KMS-11 (cell line): ENCODE data around the gene TAB2.
"Not testable (repeated sequence)": the region's sequence is repeated elsewhere in the genome, so short reads cannot be mapped to it uniquely, and the experiment has no call there.

Source experiments
- H2AFZ ChIP-seq: fragments of 200-600 bp; sonication (generic); 2 replicates; pipeline ENCODE4 v1.6.1; 2016; ENCODE audit warnings: antibody characterized with exemption, mixed run types, low read depth
- H3K27ac ChIP-seq: fragments of 200-600 bp; sonication (generic); 2 replicates; pipeline ENCODE4 v1.6.1; 2016; ENCODE audit warnings: mild to moderate bottlenecking, mixed run types
- H3K27me3 ChIP-seq: fragments of 200-600 bp; sonication (generic); 2 replicates; pipeline ENCODE4 v1.6.1; 2017; ENCODE audit warnings: mild to moderate bottlenecking, low read depth, mixed run types, moderate library complexity; ENCODE audit not compliant: insufficient read depth
- H3K36me3 ChIP-seq: fragments of 200-600 bp; sonication (generic); 2 replicates; pipeline ENCODE4 v1.6.1; 2017; ENCODE audit warnings: mild to moderate bottlenecking, mixed run types; ENCODE audit not compliant: insufficient read depth
- H3K4me1 ChIP-seq: fragments of 200-600 bp; sonication (generic); 2 replicates; pipeline ENCODE4 v1.6.1; 2016; ENCODE audit warnings: mild to moderate bottlenecking, low read depth, mixed run types; ENCODE audit not compliant: poor library complexity, severe bottlenecking
- H3K4me2 ChIP-seq: fragments of 200-600 bp; sonication (generic); 2 replicates; pipeline ENCODE4 v1.7.0; 2016; ENCODE audit warnings: mild to moderate bottlenecking, mixed run types
- H3K4me3 ChIP-seq: fragments of 200-600 bp; sonication (generic); IDR thresholded peaks from 2 replicates; pipeline ENCODE4 v1.6.1; 2017; ENCODE audit warnings: low read depth, low read length, mixed read lengths; ENCODE audit not compliant: insufficient read depth
- H3K79me2 ChIP-seq: fragments of 200-600 bp; sonication (generic); 2 replicates; pipeline ENCODE4 v1.6.1; 2016; ENCODE audit warnings: low read depth, mixed run types; ENCODE audit not compliant: insufficient read depth
- H3K9ac ChIP-seq: fragments of 200-600 bp; sonication (generic); 2 replicates; pipeline ENCODE4 v1.6.1; 2016; ENCODE audit warnings: mild to moderate bottlenecking, mixed run types
- H4K20me1 ChIP-seq: fragments of 200-600 bp; sonication (generic); 2 replicates; pipeline ENCODE4 v1.6.1; 2016; ENCODE audit warnings: mild to moderate bottlenecking, mixed run types; ENCODE audit not compliant: insufficient read depth
- TF ChIP-seq, protein P1 (sequence below): fragments of 200-600 bp; sonication (generic); conservative IDR thresholded peaks from 2 replicates; pipeline ENCODE4 v1.6.1; 2017; ENCODE audit warnings: low read depth, mild to moderate bottlenecking, antibody characterized with exemption, low read length, moderate library complexity, mixed read lengths

Gene TAB2

DNA sequence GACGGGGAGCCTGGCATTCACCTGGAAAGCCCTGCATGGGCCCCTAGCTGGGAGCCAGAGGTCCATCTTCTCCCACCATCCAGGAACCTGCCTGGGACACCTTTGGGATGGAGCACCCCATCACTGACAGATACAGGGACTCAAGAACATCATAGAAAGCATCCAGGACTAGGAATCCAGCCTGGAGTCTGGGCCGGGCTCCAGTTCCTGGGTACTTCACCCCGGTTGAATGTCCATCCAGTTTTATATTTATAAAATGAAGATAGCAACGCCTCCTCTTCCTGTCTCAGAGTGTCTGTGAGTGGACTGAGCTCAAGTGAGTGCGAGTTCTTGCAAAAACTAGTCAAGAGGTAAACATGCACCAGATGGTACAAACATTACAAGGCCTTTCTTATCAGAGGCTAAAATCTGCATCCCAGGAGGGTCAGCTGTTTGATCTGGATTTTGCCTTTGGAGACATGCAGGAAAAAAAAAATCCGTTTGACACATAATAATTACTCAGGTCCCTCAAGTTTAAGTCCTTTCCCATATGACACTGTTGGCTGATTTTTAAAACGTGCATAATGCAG lies 139.9 kb downstream of the TAB2 start:
- Histone ChIP-seq H3K9ac (no peak overlapping the region), H3K27ac (no peak overlapping the region), H2AFZ (no peak overlapping the region), H4K20me1 (no peaks in the 10 kb centered on the region), H3K27me3 (no peaks in the 10 kb centered on the region), H3K79me2 (no peaks in the 10 kb centered on the region), H3K4me2 (no peak overlapping the region), H3K36me3 (no peaks in the 10 kb centered on the region), H3K4me3 (no peak overlapping the region), H3K4me1 (no peaks in the 10 kb centered on the region)
- TF ChIP-seq, protein P1, sequence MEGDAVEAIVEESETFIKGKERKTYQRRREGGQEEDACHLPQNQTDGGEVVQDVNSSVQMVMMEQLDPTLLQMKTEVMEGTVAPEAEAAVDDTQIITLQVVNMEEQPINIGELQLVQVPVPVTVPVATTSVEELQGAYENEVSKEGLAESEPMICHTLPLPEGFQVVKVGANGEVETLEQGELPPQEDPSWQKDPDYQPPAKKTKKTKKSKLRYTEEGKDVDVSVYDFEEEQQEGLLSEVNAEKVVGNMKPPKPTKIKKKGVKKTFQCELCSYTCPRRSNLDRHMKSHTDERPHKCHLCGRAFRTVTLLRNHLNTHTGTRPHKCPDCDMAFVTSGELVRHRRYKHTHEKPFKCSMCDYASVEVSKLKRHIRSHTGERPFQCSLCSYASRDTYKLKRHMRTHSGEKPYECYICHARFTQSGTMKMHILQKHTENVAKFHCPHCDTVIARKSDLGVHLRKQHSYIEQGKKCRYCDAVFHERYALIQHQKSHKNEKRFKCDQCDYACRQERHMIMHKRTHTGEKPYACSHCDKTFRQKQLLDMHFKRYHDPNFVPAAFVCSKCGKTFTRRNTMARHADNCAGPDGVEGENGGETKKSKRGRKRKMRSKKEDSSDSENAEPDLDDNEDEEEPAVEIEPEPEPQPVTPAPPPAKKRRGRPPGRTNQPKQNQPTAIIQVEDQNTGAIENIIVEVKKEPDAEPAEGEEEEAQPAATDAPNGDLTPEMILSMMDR: no peak

DNA sequence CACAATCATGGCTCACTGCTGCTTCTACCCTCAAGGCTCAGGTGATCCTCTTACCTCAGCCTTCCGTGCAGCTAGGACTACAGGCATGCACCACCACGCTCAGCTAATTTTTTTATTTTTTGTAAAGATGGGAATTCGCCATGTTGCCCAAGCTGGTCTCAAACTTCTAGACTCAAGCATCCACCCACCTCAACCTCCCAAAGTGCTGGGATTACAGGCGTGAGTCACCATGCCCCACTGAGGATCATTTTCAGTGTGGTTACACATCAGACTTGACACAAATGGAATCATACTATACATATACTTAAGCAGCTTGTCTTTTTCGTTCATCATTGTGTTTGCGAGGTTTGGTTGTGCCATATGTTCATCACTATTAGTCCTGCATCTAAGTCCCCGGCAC lies 140.7 kb downstream of the TAB2 start:
- Histone ChIP-seq H3K79me2 (no peaks in the 10 kb centered on the region), H3K9ac (no peak overlapping the region), H3K27ac (no peak overlapping the region), H4K20me1 (no peaks in the 10 kb centered on the region), H3K4me2 (no peak overlapping the region), H3K4me3 (no peak overlapping the region), H3K27me3 (no peaks in the 10 kb centered on the region), H3K4me1 (no peaks in the 10 kb centered on the region), H3K36me3 (no peaks in the 10 kb centered on the region), H2AFZ (no peak overlapping the region)
- TF ChIP-seq, protein P1: no peak

DNA sequence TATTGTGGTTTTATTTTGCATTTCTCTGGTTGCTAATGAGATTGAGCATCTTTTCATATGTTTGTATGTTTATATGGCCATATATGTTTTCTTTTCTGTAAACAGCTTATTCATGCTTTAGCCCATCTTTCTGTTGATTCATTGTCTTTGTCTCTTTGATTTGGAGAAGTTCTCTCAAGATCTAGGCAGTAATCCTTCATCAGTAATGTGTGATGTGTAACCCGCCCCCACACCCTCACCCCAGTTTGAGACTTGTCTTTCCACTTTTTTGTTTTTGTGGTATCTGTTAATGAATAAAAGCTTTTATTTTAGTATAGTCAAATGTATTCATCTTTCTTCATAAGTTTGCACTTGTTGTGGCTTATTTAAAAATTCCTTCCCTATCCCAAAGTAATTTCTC lies 141.3 kb downstream of the TAB2 start:
- Histone ChIP-seq H3K9ac (no peak overlapping the region), H3K4me2 (no peak overlapping the region), H3K79me2 (no peaks in the 10 kb centered on the region), H3K36me3 (no peaks in the 10 kb centered on the region), H4K20me1 (no peaks in the 10 kb centered on the region), H3K27me3 (no peaks in the 10 kb centered on the region), H3K4me3 (no peak overlapping the region), H3K27ac (no peak overlapping the region), H2AFZ (no peak overlapping the region), H3K4me1 (no peaks in the 10 kb centered on the region)
- TF ChIP-seq, protein P1: no peak

- Histone ChIP-seq H3K79me2 (no peaks in the 10 kb centered on the region), H3K4me1 (no peaks in the 10 kb centered on the region), H3K4me2 (no peak overlapping the region), H3K36me3 (no peaks in the 10 kb centered on the region), H2AFZ (no peak overlapping the region), H3K27me3 (no peaks in the 10 kb centered on the region), H3K4me3 (no peak overlapping the region), H4K20me1 (no peaks in the 10 kb centered on the region), H3K9ac (no peak overlapping the region), H3K27ac (no peak overlapping the region)
- TF ChIP-seq, protein P1: no peak
Measured at GRCh38 chr6:149459761-149460160, 142.2 kb downstream of the TAB2 start.

DNA sequence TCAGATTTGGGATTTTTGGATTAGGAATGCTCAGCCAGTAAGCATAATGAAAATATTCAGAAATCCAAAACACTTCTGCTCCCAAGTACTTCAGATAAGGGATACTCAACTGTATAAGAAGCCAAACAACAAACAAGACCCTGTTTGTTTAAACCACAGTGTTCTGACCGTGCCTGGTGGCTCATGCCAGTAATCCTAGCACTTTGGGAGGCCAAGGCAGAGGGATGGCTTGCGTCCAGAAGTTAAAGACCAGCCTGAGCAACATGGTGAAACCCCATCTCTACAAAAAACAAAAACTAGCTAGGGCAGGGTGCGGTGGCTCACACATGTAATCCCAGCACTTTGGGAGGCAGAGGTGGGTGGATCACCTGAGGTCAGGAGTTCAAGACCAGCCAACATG lies 142.7 kb downstream of the TAB2 start:
- not testable (repeated sequence) for H3K27ac ChIP-seq, H3K27me3 ChIP-seq, H3K4me2 ChIP-seq, H3K36me3 ChIP-seq, H2AFZ ChIP-seq, H3K4me3 ChIP-seq, H3K79me2 ChIP-seq, H4K20me1 ChIP-seq, H3K9ac ChIP-seq, H3K4me1 ChIP-seq
